GM12801 (cell line): ENCODE results near the gene GABRA1.

Source experiments
- CTCF ChIP-seq: IDR thresholded peaks from one replicate; pipeline ENCODE4 v1.5.1; 2011; ENCODE audit warnings: control low read depth; ENCODE audit not compliant: insufficient read length; ENCODE audit errors: extremely low read depth

GABRA1 gene

GRCh38 chr5:161863259-161863658 is 15.3 kb downstream of the GABRA1 start:
- TF ChIP-seq CTCF = no peak

GRCh38 chr5:161863811-161864210 is 15.9 kb downstream of the GABRA1 start:
- no peak for TF ChIP-seq CTCF

- no peak for TF ChIP-seq CTCF
These were observed 17.6 kb downstream of the GABRA1 start for GRCh38 chr5:161865510-161865909.

- TF ChIP-seq CTCF = no peak
These were observed 42.1 kb downstream of the GABRA1 start for GRCh38 chr5:161889971-161890370.

- TF ChIP-seq CTCF = no peak
These were observed 47.6 kb downstream of the GABRA1 start for GRCh38 chr5:161895514-161895913.

- no peak for TF ChIP-seq CTCF
These were observed 49.1 kb downstream of the GABRA1 start for GRCh38 chr5:161897033-161897432.

- no peak for TF ChIP-seq CTCF
These were observed 51.7 kb downstream of the GABRA1 start for GRCh38 chr5:161899590-161899989.

GRCh38 chr5:161900981-161901380 is 53.1 kb downstream of the GABRA1 start:
- no peak for TF ChIP-seq CTCF
